HEK293T (cell line): ENCODE measurements around the gene MYH7.

Experiments used
- ARNT ChIP-seq: fragments of 450-650 bp; IDR thresholded peaks from 2 replicates; pipeline ENCODE4 v1.6.1; 2017; ENCODE audit warnings: mild to moderate bottlenecking
- ELF4 ChIP-seq: fragments of 450-650 bp; IDR thresholded peaks from 2 replicates; pipeline ENCODE4 v1.6.1; 2017; ENCODE audit warnings: antibody characterized with exemption
- FOXM1 ChIP-seq: fragments of 450-650 bp; IDR thresholded peaks from 2 replicates; pipeline ENCODE4 v1.6.1; 2017; ENCODE audit warnings: mild to moderate bottlenecking, borderline replicate concordance
- TARDBP ChIP-seq: fragments of 450-650 bp; IDR thresholded peaks from 2 replicates; pipeline ENCODE4 v1.6.1; 2016

- TF ChIP-seq TARDBP (no peak), ARNT (no peak), ELF4 (no peak), FOXM1 (no peak)
These were observed 55.9 kb downstream of the MYH7 start for GRCh38 chr14:23379366-23380196.
